Sigmoid colon (tissue), 7 donors: Measurements from ENCODE around the gene NXPE4. TPM values are rescaled to one million over a fixed set of nuclear protein-coding genes. Genes with fewer than 3 reads are reported as not detected.

ENCODE experiments used
- DNase-seq: peaks from one replicate; pipeline ENCODE4 v3.0.0-alpha.2; 2019
- H3K27ac ChIP-seq, 4 donors: fragments of 200-600 bp; sonication (generic); one replicate each; pipeline ENCODE4 v1.5.1; 2016 to 2019; ENCODE audit warnings: mild to moderate bottlenecking in 1 of 4
- H3K27me3 ChIP-seq, 3 donors: fragments of 200-600 bp; sonication (generic); one replicate each; pipeline ENCODE4 v1.5.1; 2019; ENCODE audit warnings: mild to moderate bottlenecking in 1 of 3
- H3K36me3 ChIP-seq, 4 donors: fragments of 200-600 bp; sonication (generic); one replicate each; pipeline ENCODE4 v1.5.1; 2016 to 2019
- H3K4me1 ChIP-seq, 4 donors: fragments of 200-600 bp; sonication (generic); one replicate each; pipeline ENCODE4 v1.5.1; 2017 to 2019
- H3K4me3 ChIP-seq, 4 donors: fragments of 200-600 bp; sonication (generic); one replicate each; pipeline ENCODE4 v1.5.1; 2017 to 2019; ENCODE audit warnings: mild to moderate bottlenecking in 2 of 4, moderate library complexity in 1 of 4
- H3K9me3 ChIP-seq, 4 donors: fragments of 200-600 bp in 3 of 4; sonication (generic) in 3 of 4; one replicate each; pipeline versions ENCODE4 v1.5.1 to v1.6.1; 2013 to 2019
- EP300 ChIP-seq, 4 donors: sonication (generic); formaldehyde crosslinking; IDR thresholded peaks; one replicate each; pipeline ENCODE4 v1.6.1; 2017; ENCODE audit warnings: antibody characterized with exemption in 4 of 4
- POLR2A ChIP-seq, 2 donors: fragments of 450-650 bp; IDR thresholded peaks; one replicate each; pipeline ENCODE4 v1.6.1; 2016; ENCODE audit warnings: antibody characterized with exemption in 2 of 2, mild to moderate bottlenecking in 2 of 2, moderate library complexity in 2 of 2
- POLR2AphosphoS5 ChIP-seq, 4 donors: sonication (generic); formaldehyde crosslinking; IDR thresholded peaks; one replicate each; pipeline ENCODE4 v1.6.1; 2017; ENCODE audit warnings: antibody characterized with exemption in 4 of 4
- WGBS, 2 donors: extraction: QIAGEN DNeasy Blood & Tissue Kit; methylation state at CpG; one replicate each; pipeline ENCODE4 v1.1.7; 2013; 5-methylcytosine and 5-hydroxymethylcytosine counted together
- intact Hi-C: fragments of 100-400 bp; cut with DNase I; formaldehyde crosslinking; loops from one replicate; pipeline ENCODE4 v1.15.1; 2023
- polyA plus RNA-seq, 3 donors: library from polyadenylated mRNA; stranded (reverse); fragments of 200-250 nt; gene quantifications; one replicate each; pipeline ENCODE4 v1.2.3, GENCODE V29; 2013
- total RNA-seq, 4 donors: library from RNA; depleted of rRNA; stranded (reverse); fragments of >200 nt; gene quantifications; one replicate each; pipeline ENCODE4 v1.1.0, GENCODE V29; 2016
- TF ChIP-seq, protein P1 (sequence below), 4 experiments: fragments of 450-650 bp in 3 of 4; fragments of 200-600 bp in 1 of 4; IDR thresholded peaks; one replicate each; pipeline ENCODE4 v1.5.1; 2016 to 2019; ENCODE audit warnings: antibody characterized with exemption in 4 of 4, mild to moderate bottlenecking in 3 of 4, moderate library complexity in 2 of 4
- donor health status: healthy with polysubstance abuse.
- donor health status: Bipolar disorder and iron deficiency.
- donor health status: healthy.

NXPE4 gene
- total and polyA plus RNA-seq, 7 donors, result 0.36 to 46.8 (median 37.8) TPM; not detected in 2

DNA sequence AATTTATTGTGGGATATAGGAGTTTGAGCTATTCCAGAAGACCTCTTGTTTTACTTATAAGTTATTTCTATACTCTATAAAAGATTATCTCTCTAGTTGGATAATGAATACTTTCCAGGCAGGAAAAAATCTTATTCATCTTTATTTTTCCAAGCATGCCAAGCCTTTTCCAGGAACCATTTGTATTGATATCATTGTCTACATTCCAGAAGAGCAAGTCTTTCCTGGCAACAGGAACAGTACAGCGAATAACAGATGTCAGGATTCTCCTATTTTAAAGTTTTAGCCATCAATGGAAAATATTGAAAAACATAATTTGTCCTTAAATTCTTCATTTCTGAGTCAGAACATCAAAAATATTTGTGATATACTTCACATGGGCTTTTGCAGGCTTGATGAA, 30.8 kb downstream of the NXPE4 start:
- Histone ChIP-seq H3K36me3 (no peaks in the 10 kb centered on the region), H3K27ac (no peak overlapping the region), H3K4me3 (no peak overlapping the region), H3K4me1 (peaks cover 0 to 23% (median 4%) of the 10 kb centered on the region in 4 donors), H3K9me3 (no peaks in the 10 kb centered on the region), H3K27me3 (no peaks in the 10 kb centered on the region)
- WGBS, 2 donors, result 77 to 98% methylated on average over 1 of the region's 1 CpG
- DNase-seq, result no peak
- TF ChIP-seq, protein P1, sequence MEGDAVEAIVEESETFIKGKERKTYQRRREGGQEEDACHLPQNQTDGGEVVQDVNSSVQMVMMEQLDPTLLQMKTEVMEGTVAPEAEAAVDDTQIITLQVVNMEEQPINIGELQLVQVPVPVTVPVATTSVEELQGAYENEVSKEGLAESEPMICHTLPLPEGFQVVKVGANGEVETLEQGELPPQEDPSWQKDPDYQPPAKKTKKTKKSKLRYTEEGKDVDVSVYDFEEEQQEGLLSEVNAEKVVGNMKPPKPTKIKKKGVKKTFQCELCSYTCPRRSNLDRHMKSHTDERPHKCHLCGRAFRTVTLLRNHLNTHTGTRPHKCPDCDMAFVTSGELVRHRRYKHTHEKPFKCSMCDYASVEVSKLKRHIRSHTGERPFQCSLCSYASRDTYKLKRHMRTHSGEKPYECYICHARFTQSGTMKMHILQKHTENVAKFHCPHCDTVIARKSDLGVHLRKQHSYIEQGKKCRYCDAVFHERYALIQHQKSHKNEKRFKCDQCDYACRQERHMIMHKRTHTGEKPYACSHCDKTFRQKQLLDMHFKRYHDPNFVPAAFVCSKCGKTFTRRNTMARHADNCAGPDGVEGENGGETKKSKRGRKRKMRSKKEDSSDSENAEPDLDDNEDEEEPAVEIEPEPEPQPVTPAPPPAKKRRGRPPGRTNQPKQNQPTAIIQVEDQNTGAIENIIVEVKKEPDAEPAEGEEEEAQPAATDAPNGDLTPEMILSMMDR (IDR thresholded peaks at IDR 0.05), result no peak
- TF ChIP-seq POLR2AphosphoS5 (IDR thresholded peaks at IDR 0.05) (no peak), EP300 (IDR thresholded peaks at IDR 0.05) (no peak), POLR2A (IDR thresholded peaks at IDR 0.05) (no peak)
- intact Hi-C loops, result no loop called here

DNA sequence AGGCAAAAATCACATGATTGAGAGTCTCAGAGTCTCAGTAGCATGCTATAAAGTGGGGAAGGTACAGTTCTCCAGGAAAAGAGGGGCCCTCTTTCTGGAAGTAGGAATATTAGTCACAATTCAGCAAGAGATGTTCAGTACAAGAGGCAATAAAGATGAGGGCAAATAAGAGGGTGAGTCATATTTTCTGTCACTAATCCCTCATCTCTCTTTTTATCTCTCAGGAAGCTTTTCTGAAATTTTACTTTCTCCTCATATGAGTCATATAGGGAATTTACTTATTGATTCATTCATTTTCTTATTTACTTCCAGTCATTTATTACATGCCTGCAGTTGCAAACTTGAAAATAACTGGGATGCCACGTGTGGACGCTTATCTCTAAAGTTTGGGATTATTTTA, 32.5 kb downstream of the NXPE4 start:
- TF ChIP-seq POLR2A (IDR thresholded peaks at IDR 0.05) (no peak), EP300 (IDR thresholded peaks at IDR 0.05) (no peak), POLR2AphosphoS5 (IDR thresholded peaks at IDR 0.05) (no peak)
- TF ChIP-seq, protein P1 (IDR thresholded peaks at IDR 0.05), result no peak
- Histone ChIP-seq H3K4me1 (peaks cover 0 to 23% (median 4%) of the 10 kb centered on the region in 4 donors), H3K9me3 (no peaks in the 10 kb centered on the region), H3K27ac (no peak overlapping the region), H3K27me3 (no peaks in the 10 kb centered on the region), H3K4me3 (no peak overlapping the region), H3K36me3 (no peaks in the 10 kb centered on the region)
- WGBS, 2 donors, result 25 to 74% methylated on average over 2 of the region's 2 CpGs
- intact Hi-C loops, result no loop called here
- DNase-seq, result no peak

DNA sequence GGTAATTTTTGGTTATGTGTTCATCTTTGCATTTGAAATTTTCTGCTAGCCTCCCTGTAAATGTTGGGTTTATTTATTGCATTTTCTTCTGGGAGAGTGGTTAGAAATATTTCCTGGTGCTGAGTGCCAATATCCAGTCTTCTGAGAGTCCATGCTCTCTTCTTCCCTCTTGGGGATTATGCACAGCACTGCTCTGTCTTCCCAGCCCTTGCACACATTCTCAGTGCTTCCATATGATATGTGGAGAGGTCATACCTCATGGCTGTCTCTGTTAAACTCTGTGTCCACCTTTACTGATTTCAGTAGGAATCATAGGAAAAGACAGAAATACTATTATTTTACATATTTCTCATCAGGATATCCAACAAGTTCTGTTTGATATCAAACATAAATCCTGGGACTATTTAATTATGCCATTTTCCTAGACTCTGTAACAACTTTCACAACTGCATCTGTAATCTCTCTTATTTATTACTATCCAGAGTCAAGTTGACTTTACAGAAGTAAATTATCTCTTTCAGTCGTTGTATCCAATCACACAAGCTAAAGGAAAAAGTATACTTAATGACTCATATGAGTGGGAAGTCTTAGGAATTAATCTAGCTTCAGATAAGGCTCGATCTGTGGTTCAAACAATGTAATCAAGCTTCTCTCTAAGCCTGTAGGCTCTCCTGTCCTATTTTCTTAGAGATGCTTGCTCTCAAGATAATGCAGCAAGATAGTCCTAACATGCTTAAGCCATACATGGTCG, 33.2 kb downstream of the NXPE4 start:
- H3K27ac ChIP-seq, result no peak overlapping the region
- H3K4me3 ChIP-seq, result no peak overlapping the region
- peaks cover 0 to 23% (median 4%) of the 10 kb centered on the region in 4 donors for H3K4me1 ChIP-seq
- no peak for DNase-seq
- TF ChIP-seq, protein P1 (IDR thresholded peaks at IDR 0.05), result no peak
- no peak for TF ChIP-seq POLR2A (IDR thresholded peaks at IDR 0.05)
- TF ChIP-seq POLR2AphosphoS5 (IDR thresholded peaks at IDR 0.05), result no peak
- TF ChIP-seq EP300 (IDR thresholded peaks at IDR 0.05), result no peak
- intact Hi-C loops, result no loop called here
- no peaks in the 10 kb centered on the region for H3K9me3 ChIP-seq
- 21 to 50% methylated on average over 3 of the region's 3 CpGs for WGBS, 2 donors
- no peaks in the 10 kb centered on the region for H3K36me3 ChIP-seq
- no peaks in the 10 kb centered on the region for H3K27me3 ChIP-seq

DNA sequence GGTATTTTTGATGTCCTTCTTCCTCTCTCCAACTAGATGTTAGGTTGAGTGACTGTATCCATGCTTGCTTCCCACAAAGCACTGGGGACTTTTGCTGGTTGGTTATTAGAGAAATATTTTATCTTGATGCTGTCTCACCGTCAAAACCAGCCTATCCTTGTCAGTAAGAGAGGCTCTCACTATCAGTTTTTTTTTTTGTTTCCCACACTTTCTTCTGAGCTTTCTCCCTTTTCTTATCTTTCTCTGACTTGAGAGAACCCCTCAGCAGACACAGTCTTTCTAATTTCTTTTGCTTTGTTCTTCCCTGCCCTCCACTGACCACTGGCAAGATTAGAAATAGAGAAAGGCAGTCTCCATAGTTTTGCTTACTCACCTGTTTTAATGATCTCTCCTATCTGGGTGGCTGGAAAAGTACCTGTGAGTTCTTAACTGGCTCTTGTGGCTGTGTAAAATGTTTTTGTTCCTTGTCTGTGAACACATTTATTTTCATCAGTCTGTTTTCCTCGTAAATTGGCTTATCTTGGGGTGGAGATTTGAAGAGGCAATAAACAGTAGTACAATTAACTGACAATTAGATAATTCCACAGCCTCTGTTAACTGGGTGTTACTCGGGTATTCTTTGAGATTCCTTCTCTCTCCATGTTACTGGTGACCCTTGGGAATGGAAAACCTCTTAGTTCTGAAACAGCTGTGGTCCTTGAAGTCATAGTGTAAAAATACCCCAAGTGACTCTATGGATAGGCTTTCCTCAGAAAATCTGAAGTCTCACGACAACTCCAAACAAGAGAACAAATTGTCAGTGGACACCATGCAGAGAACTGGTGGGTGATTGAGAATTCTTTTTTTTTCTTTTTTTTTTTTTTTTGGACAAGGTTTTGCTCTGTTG, 35.9 kb downstream of the NXPE4 start, which contains the start of gene NXPE1:
NXPE1 (minus strand) TSS at position 457 of the 886 bp plus-strand sequence. CDS start 8,680 bp downstream, outside the sequence.
- H3K27me3 ChIP-seq, result no peaks in the 10 kb centered on the region
- WGBS, 2 donors, result 18 to 60% methylated on average over 4 of the region's 4 CpGs
- no peak for DNase-seq
- peaks cover 0 to 12% (median 2%) of the 10 kb centered on the region in 4 donors for H3K4me1 ChIP-seq
- H3K36me3 ChIP-seq, result no peaks in the 10 kb centered on the region
- intact Hi-C loops, result no loop called here
- no peak within 1 kb of the TSS for H3K4me3 ChIP-seq
- TF ChIP-seq POLR2AphosphoS5 (IDR thresholded peaks at IDR 0.05) (peak in 1 of 4 donors; percentile 25), POLR2A (IDR thresholded peaks at IDR 0.05) (peak in 1 of 2 donors; percentile 37), EP300 (IDR thresholded peaks at IDR 0.05) (no peak)
- TF ChIP-seq, protein P1 (IDR thresholded peaks at IDR 0.05), result no peak
- H3K27ac ChIP-seq, result no peak within 1 kb of the TSS
- no peaks in the 10 kb centered on the region for H3K9me3 ChIP-seq
